Renal cortical epithelial cell (primary cell): ENCODE data around the gene CEACAM19. TPM values are rescaled to one million over a fixed set of nuclear protein-coding genes. Genes with fewer than 3 reads are reported as not detected.
A peak's percentile ranks its signal among the peaks of the same experiment; 100 is the strongest.
"Not testable (repeated sequence)": the region's sequence is repeated elsewhere in the genome, so short reads cannot be mapped to it uniquely, and the experiment has no call there.

Experiments
- DNase-seq: peaks from one replicate; pipeline ENCODE4 v3.0.0-alpha.2; 2011; ENCODE audit warnings: low read depth
- total RNA-seq: library from RNA; depleted of rRNA; stranded (reverse); fragments of >200 nt; gene quantifications from 2 replicates; pipeline ENCODE4 v1.2.3, GENCODE V29; 2014

CEACAM19 gene
- total RNA-seq, 1 donor from 2014 or later: 9.4 TPM

- no peak for DNase-seq
Measured at GRCh38 chr19:44673510-44673909, 2.2 kb downstream of the CEACAM19 start.

GRCh38 chr19:44675521-44675920 lies 4.2 kb downstream of the CEACAM19 start:
- DNase-seq: no peak

GRCh38 chr19:44677019-44677811 lies 5.9 kb downstream of the CEACAM19 start:
- DNase-seq: peak; percentile 61

GRCh38 chr19:44680536-44680935 lies 9.3 kb downstream of the CEACAM19 start:
- DNase-seq: no peak

GRCh38 chr19:44681992-44682790 lies 10.9 kb downstream of the CEACAM19 start:
- no peak for DNase-seq

- DNase-seq: no peak
Measured at GRCh38 chr19:44682807-44683206, 11.5 kb downstream of the CEACAM19 start.

- DNase-seq: no peak
Measured at GRCh38 chr19:44683434-44684210, 12.3 kb downstream of the CEACAM19 start.

- not testable (repeated sequence) for DNase-seq
Measured at GRCh38 chr19:44684396-44684795, 13.1 kb downstream of the CEACAM19 start.

GRCh38 chr19:44684892-44685863 lies 13.9 kb downstream of the CEACAM19 start:
- DNase-seq: peak; percentile 84

- peak; percentile 50 for DNase-seq
Measured at GRCh38 chr19:44685877-44686276, 14.6 kb downstream of the CEACAM19 start.

- DNase-seq: no peak
Measured at GRCh38 chr19:44686896-44687295, 15.6 kb downstream of the CEACAM19 start.

GRCh38 chr19:44687888-44688287 lies 16.6 kb downstream of the CEACAM19 start:
- no peak for DNase-seq

- peak; percentile 50 for DNase-seq
Measured at GRCh38 chr19:44689290-44690130, 18.2 kb downstream of the CEACAM19 start.

- no peak for DNase-seq
Measured at GRCh38 chr19:44690131-44690440, 18.8 kb downstream of the CEACAM19 start.

GRCh38 chr19:44692379-44692721 lies 21.1 kb downstream of the CEACAM19 start:
- DNase-seq: no peak

- no peak for DNase-seq
Measured at GRCh38 chr19:44694184-44694579, 22.9 kb downstream of the CEACAM19 start.

GRCh38 chr19:44696939-44697669 lies 25.8 kb downstream of the CEACAM19 start:
- no peak for DNase-seq

GRCh38 chr19:44697670-44698034 lies 26.4 kb downstream of the CEACAM19 start:
- no peak for DNase-seq

GRCh38 chr19:44698492-44699201 lies 27.4 kb downstream of the CEACAM19 start, which contains the start of gene CEACAM16:
TSS of gene CEACAM16 (plus strand) at chr19:44699151. CDS start at chr19:44701457, 2,306 bp downstream.
- no peak for DNase-seq
